ENCODE data around the gene SLC35G3.
"Not testable (repeated sequence)": the region's sequence is repeated elsewhere in the genome, so short reads cannot be mapped to it uniquely, and the experiment has no call there.

The SLC35G3 gene

GRCh38 chr17:35222452-35222851 lies 28.3 kb upstream of the SLC35G3 start:
- peaks cover 8% of the 10 kb centered on the region for H3K9me3 Mint-ChIP-seq

GRCh38 chr17:35218915-35219314 lies 24.7 kb upstream of the SLC35G3 start:
- H3K4me3 Mint-ChIP-seq = no peak overlapping the region
- no peak for ATAC-seq

More at GRCh38 chr17:35222452-35222851, 28.3 kb upstream of the SLC35G3 start:
- no peak overlapping the region for H3K27ac Mint-ChIP-seq
- H3K36me3 Mint-ChIP-seq = peaks cover 5% of the 10 kb centered on the region
- no peak overlapping the region for H3K4me3 Mint-ChIP-seq
- H3K4me1 Mint-ChIP-seq = peaks cover 7% of the 10 kb centered on the region
- peaks cover 31% of the 10 kb centered on the region for H3K27me3 Mint-ChIP-seq
- ATAC-seq = no peak

GRCh38 chr17:35217107-35217506 lies 22.9 kb upstream of the SLC35G3 start:
- ATAC-seq = no peak
- peaks cover 18% of the 10 kb centered on the region for H3K4me1 Mint-ChIP-seq

More at GRCh38 chr17:35218915-35219314, 24.7 kb upstream of the SLC35G3 start:
- Mint-ChIP-seq H3K9me3 (peaks cover 8% of the 10 kb centered on the region), H3K27ac (no peak overlapping the region), H3K36me3 (peaks cover 5% of the 10 kb centered on the region), H3K4me1 (peaks cover 18% of the 10 kb centered on the region), H3K27me3 (peaks cover 18% of the 10 kb centered on the region)

GRCh38 chr17:35214631-35215273 lies 20.6 kb upstream of the SLC35G3 start:
- ATAC-seq = peak; percentile 56
- Mint-ChIP-seq H3K9me3 (no peaks in the 10 kb centered on the region), H3K4me1 (peaks cover 18% of the 10 kb centered on the region), H3K27me3 (peaks cover 21% of the 10 kb centered on the region), H3K36me3 (no peaks in the 10 kb centered on the region), H3K4me3 (no peak overlapping the region), H3K27ac (no peak overlapping the region)

More at GRCh38 chr17:35217107-35217506, 22.9 kb upstream of the SLC35G3 start:
- H3K27me3 Mint-ChIP-seq = peaks cover 19% of the 10 kb centered on the region
- H3K4me3 Mint-ChIP-seq = no peak overlapping the region
- H3K27ac Mint-ChIP-seq = no peak overlapping the region
- no peaks in the 10 kb centered on the region for H3K36me3 Mint-ChIP-seq
- H3K9me3 Mint-ChIP-seq = peaks cover 2% of the 10 kb centered on the region

DNA sequence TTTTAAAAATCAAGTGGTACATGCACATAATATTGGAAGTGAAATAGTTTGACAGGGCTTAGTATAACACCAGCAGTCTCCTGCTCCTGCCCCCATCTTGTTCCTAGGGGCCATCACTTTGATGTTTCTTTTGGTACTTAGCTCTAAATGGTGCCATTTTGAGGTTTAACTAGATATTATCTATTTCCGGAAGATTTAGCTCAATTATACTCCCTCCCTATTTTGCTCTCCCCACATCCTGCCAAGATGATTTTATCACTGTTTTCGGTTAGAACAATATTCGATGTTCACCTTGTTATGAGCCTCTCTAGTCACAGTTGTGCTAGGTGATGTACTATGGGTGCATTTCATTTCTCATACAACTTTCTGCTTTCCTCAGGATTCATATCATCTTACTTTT lies 20.0 kb upstream of the SLC35G3 start:
- no peak overlapping the region for H3K4me3 Mint-ChIP-seq
- peaks cover 26% of the 10 kb centered on the region for H3K27me3 Mint-ChIP-seq
- ATAC-seq = no peak
- H3K9me3 Mint-ChIP-seq = no peaks in the 10 kb centered on the region
- H3K27ac Mint-ChIP-seq = no peak overlapping the region
- peaks cover 18% of the 10 kb centered on the region for H3K4me1 Mint-ChIP-seq
- no peaks in the 10 kb centered on the region for H3K36me3 Mint-ChIP-seq

- no peak overlapping the region for H3K4me3 Mint-ChIP-seq
- no peaks in the 10 kb centered on the region for H3K9me3 Mint-ChIP-seq
- no peaks in the 10 kb centered on the region for H3K36me3 Mint-ChIP-seq
- H3K4me1 Mint-ChIP-seq = peaks cover 11% of the 10 kb centered on the region
- H3K27ac Mint-ChIP-seq = no peak overlapping the region
- ATAC-seq = no peak
- H3K27me3 Mint-ChIP-seq = peaks cover 33% of the 10 kb centered on the region
Measured at GRCh38 chr17:35213412-35213940, 19.3 kb upstream of the SLC35G3 start.

- Mint-ChIP-seq H3K27me3 (peaks cover 40% of the 10 kb centered on the region), H3K9me3 (no peaks in the 10 kb centered on the region), H3K4me3 (no peak overlapping the region), H3K36me3 (no peaks in the 10 kb centered on the region), H3K27ac (no peak overlapping the region), H3K4me1 (peaks cover 11% of the 10 kb centered on the region)
- no peak for ATAC-seq
Measured at GRCh38 chr17:35212668-35213067, 18.5 kb upstream of the SLC35G3 start.

DNA sequence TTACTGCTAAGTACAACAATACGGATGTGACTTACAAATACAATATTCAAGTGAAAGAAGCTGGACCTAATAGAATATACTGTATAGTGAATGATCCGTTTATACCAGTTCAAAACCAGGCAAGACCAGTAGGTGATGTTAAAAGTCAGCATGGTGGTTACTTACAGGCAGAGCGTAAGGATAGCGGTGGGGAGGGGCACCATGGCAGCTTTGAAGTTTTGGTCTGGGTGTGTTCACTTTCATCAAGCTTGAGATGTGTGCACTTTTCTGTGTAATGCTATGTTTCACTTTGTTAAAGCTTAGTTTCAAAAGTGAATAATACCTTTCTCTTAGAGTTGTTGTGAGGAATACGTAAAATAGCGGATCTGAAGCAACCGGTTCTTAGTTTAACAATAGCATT lies 16.5 kb upstream of the SLC35G3 start:
- H3K4me1 Mint-ChIP-seq = peaks cover 11% of the 10 kb centered on the region
- ATAC-seq = no peak
- H3K4me3 Mint-ChIP-seq = no peak overlapping the region
- H3K9me3 Mint-ChIP-seq = no peaks in the 10 kb centered on the region
- peaks cover 57% of the 10 kb centered on the region for H3K27me3 Mint-ChIP-seq
- no peak overlapping the region for H3K27ac Mint-ChIP-seq
- no peaks in the 10 kb centered on the region for H3K36me3 Mint-ChIP-seq

DNA sequence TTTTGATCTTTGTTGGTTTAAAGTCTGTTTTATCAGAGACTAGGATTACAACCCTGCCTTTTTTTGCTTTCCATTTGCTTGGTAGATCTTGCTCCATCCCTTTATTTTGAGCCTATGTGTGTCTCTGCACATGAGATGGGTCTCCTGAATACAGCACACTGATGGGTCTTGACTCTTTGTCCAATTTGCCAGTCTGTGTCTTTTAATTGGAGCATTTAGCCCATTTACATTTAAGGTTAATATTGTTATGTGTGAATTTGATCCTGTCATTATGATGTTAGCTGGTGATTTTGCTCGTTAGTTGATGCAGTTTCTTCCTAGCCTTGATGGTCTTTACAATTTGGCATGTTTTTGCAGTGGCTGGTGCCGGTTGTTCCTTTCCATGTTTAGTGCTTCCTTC lies 8.4 kb upstream of the SLC35G3 start:
- not testable (repeated sequence) for H3K27ac Mint-ChIP-seq, ATAC-seq, H3K4me1 Mint-ChIP-seq, H3K4me3 Mint-ChIP-seq
- Mint-ChIP-seq H3K27me3 (peaks cover 71% of the 10 kb centered on the region), H3K36me3 (peaks cover 11% of the 10 kb centered on the region), H3K9me3 (peaks cover 16% of the 10 kb centered on the region)

- ATAC-seq, H3K27ac Mint-ChIP-seq, H3K4me1 Mint-ChIP-seq, H3K4me3 Mint-ChIP-seq, H3K36me3 Mint-ChIP-seq: not testable (repeated sequence)
- Mint-ChIP-seq H3K27me3 (peaks cover 61% of the 10 kb centered on the region), H3K9me3 (peaks cover 12% of the 10 kb centered on the region)
Measured at GRCh38 chr17:35195062-35195461, 869 bp upstream of the SLC35G3 start.

GRCh38 chr17:35192708-35193107 lies 1.5 kb downstream of the SLC35G3 start:
- peaks cover 6% of the 10 kb centered on the region for H3K9me3 Mint-ChIP-seq
- H3K27me3 Mint-ChIP-seq = peaks cover 50% of the 10 kb centered on the region
- no peak overlapping the region for H3K27ac Mint-ChIP-seq
- H3K4me1 Mint-ChIP-seq = no peaks in the 10 kb centered on the region
- no peaks in the 10 kb centered on the region for H3K36me3 Mint-ChIP-seq
- H3K4me3 Mint-ChIP-seq = no peak overlapping the region
- ATAC-seq = peak; percentile 31

DNA sequence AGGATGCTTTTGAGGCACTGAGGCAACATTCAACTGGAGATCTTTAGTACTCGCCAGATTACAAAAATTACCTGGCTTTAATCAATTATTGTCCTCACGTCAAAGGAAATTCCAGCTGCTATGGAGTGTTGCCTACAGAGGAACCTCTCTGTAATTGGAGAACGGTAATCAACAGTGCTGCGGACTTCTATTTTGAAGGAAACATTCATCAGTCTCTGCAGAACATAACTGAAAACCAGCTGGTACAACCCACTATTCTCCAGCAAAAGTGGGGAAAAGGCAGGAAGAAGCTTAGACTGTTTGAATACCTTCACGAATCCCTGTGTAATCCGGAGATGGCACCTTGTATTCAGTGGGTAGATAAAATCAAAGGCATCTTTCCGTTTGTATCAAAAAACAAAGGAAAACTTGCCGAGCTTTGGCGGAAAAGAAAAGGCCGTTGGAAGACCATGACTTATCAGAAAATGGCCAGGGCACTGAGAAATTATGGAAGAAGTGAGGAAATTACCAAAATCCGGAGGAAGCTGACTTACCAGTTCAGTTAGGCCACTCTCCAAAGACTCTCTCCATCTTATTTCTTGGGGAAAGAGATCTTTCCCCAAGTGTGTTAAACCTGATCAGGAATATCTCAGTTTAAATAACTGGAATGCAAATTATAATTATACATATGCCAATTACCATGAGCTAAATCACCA lies 3.0 kb downstream of the SLC35G3 start:
- Mint-ChIP-seq H3K36me3 (no peaks in the 10 kb centered on the region), H3K9me3 (peaks cover 3% of the 10 kb centered on the region)

DNA sequence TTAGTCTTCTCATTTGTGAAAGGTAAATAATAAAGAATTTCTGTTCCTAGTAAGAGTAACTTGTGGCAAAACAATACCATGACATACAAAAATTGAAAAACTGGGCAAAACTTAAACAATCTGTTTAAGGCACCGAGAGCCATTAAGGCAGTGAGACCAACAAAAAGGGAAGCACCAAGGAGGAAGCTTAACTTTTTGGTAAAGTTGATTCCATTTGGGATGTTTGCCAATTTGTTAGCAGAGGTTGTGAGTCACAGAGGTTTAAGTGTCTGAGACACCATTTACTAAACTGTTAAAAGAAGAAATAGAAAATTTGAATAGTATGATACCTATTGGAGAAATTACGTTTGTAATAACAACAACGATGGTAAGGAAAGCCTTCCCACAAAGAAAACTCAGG lies 4.9 kb downstream of the SLC35G3 start:
- H3K27me3 Mint-ChIP-seq = peaks cover 47% of the 10 kb centered on the region
- H3K9me3 Mint-ChIP-seq = no peaks in the 10 kb centered on the region
- peaks cover 11% of the 10 kb centered on the region for H3K4me1 Mint-ChIP-seq
- no peak overlapping the region for H3K4me3 Mint-ChIP-seq
- H3K36me3 Mint-ChIP-seq = no peaks in the 10 kb centered on the region
- H3K27ac Mint-ChIP-seq = no peak overlapping the region
- ATAC-seq = no peak

More for the DNA sequence above, 3.0 kb downstream of the SLC35G3 start:
- Mint-ChIP-seq H3K4me3 (no peak overlapping the region), H3K27ac (no peak overlapping the region), H3K27me3 (peaks cover 47% of the 10 kb centered on the region), H3K4me1 (peaks cover 2% of the 10 kb centered on the region)
- ATAC-seq = no peak

- Mint-ChIP-seq H3K27ac (no peak overlapping the region), H3K4me1 (peaks cover 15% of the 10 kb centered on the region), H3K27me3 (peaks cover 46% of the 10 kb centered on the region), H3K4me3 (no peak overlapping the region), H3K9me3 (no peaks in the 10 kb centered on the region), H3K36me3 (no peaks in the 10 kb centered on the region)
- no peak for ATAC-seq
Measured at GRCh38 chr17:35188111-35188510, 6.1 kb downstream of the SLC35G3 start.

- H3K36me3 Mint-ChIP-seq = no peaks in the 10 kb centered on the region
- peaks cover 46% of the 10 kb centered on the region for H3K27me3 Mint-ChIP-seq
- H3K4me1 Mint-ChIP-seq = peaks cover 19% of the 10 kb centered on the region
- H3K4me3 Mint-ChIP-seq = no peak overlapping the region
- H3K9me3 Mint-ChIP-seq = no peaks in the 10 kb centered on the region
- no peak overlapping the region for H3K27ac Mint-ChIP-seq
- ATAC-seq = no peak
Measured at GRCh38 chr17:35187481-35187880, 6.7 kb downstream of the SLC35G3 start.

DNA sequence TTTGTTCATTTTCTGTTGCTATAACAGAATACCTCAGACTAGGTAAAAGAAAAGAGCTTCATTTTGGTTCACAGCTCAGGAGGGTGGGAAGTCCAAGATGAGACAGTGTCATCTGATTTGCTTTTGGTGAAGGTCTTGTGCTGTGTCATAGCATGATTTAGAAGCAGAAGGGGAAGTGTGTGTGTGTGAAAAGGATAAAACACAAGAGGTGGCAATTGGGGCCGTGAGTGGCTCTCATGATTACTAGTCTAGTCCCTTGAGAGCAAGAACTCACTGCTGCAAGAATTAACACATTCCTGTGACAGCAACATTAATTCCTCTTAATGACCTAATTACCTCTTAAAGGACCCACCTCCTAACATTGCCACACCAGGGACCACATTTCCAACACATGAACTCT lies 8.3 kb downstream of the SLC35G3 start:
- Mint-ChIP-seq H3K27ac (no peak overlapping the region), H3K27me3 (peaks cover 52% of the 10 kb centered on the region), H3K36me3 (no peaks in the 10 kb centered on the region), H3K4me1 (peaks cover 19% of the 10 kb centered on the region), H3K9me3 (no peaks in the 10 kb centered on the region), H3K4me3 (no peak overlapping the region)
- peak; percentile 85 for ATAC-seq
